Activated CD4-positive, alpha-beta T cell treated with anti-CD3 and anti-CD28 coated beads, Interleukin-2, amount 50 U/mL, for 24 hours (primary cell): ENCODE measurements around the gene KHSRP.
A peak's percentile ranks its signal among the peaks of the same experiment; 100 is the strongest.
"Not testable (repeated sequence)": the region's sequence is repeated elsewhere in the genome, so short reads cannot be mapped to it uniquely, and the experiment has no call there.

Experiments
- DNase-seq, 2 donors: peaks; one replicate each; pipeline ENCODE4 v3.0.0-alpha.2; 2020; ENCODE audit warnings: low read depth in 1 of 2, low spot score in 1 of 2

KHSRP gene

GRCh38 chr19:6452223-6452614 is 27.6 kb upstream of the KHSRP start:
- no peak for DNase-seq

GRCh38 chr19:6451583-6452222 is 27.1 kb upstream of the KHSRP start:
- no peak for DNase-seq

GRCh38 chr19:6450166-6450565 is 25.6 kb upstream of the KHSRP start:
- no peak for DNase-seq

GRCh38 chr19:6448045-6448444 is 23.4 kb upstream of the KHSRP start:
- no peak for DNase-seq

- DNase-seq, result no peak
These were observed 21.8 kb upstream of the KHSRP start for GRCh38 chr19:6446452-6446851.

- DNase-seq, result no peak
These were observed 19.4 kb upstream of the KHSRP start for GRCh38 chr19:6443986-6444385.

GRCh38 chr19:6442087-6442688 is 17.6 kb upstream of the KHSRP start:
- DNase-seq, result no peak

GRCh38 chr19:6440905-6441304 is 16.3 kb upstream of the KHSRP start:
- DNase-seq, result no peak

- DNase-seq, result no peak
These were observed 15.1 kb upstream of the KHSRP start for GRCh38 chr19:6439743-6440142.

- no peak for DNase-seq
These were observed 9.1 kb upstream of the KHSRP start, which contains the start of gene SLC25A41 for GRCh38 chr19:6433663-6434062. Gene SLC25A41 (minus strand): TSS chr19:6433763. CDS start chr19:6433693, 70 bp downstream.

- no peak for DNase-seq
These were observed 8.6 kb upstream of the KHSRP start for GRCh38 chr19:6433165-6433564.

GRCh38 chr19:6431891-6432290 is 7.3 kb upstream of the KHSRP start:
- no peak for DNase-seq

GRCh38 chr19:6429419-6430221 is 5.0 kb upstream of the KHSRP start:
- DNase-seq, result no peak

GRCh38 chr19:6428692-6429418 is 4.2 kb upstream of the KHSRP start:
- not testable (repeated sequence) for DNase-seq

GRCh38 chr19:6427131-6427530 is 2.5 kb upstream of the KHSRP start:
- no peak for DNase-seq

- DNase-seq, result no peak
These were observed 1.4 kb upstream of the KHSRP start for GRCh38 chr19:6425732-6426620.

- peak; percentile 93 to 99 for DNase-seq
These were observed 524 bp upstream of the KHSRP start for GRCh38 chr19:6424939-6425731.

GRCh38 chr19:6423499-6424194 is 964 bp downstream of the KHSRP start:
- peak in 1 of 2 donors; percentile 32 for DNase-seq
